ENCODE measurements around the gene ENGASE.

DNA sequence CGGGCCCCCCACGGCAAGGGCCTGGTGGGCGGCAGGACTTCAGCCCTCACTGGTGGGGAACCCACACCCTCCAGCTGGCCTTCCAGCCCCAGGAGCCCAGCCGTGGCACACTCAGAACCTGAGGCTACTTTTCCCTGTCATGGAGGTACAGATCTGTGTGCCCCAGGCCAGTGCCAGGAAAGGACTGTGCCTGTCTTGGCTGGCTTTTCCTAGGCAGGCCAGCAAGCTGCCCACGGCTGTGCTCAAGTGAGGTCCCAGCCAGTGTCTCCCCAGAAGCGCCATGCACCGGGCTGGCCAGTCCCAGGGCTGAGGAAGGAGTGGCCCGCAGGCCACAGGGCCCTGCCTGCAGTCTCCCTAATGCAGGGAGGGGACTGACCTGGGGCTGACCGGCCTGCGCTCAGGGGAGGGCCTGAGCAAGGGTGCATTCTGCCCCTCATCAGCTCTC is 16.6 kb downstream of the ENGASE start:
- TF ChIP-seq, protein P1, sequence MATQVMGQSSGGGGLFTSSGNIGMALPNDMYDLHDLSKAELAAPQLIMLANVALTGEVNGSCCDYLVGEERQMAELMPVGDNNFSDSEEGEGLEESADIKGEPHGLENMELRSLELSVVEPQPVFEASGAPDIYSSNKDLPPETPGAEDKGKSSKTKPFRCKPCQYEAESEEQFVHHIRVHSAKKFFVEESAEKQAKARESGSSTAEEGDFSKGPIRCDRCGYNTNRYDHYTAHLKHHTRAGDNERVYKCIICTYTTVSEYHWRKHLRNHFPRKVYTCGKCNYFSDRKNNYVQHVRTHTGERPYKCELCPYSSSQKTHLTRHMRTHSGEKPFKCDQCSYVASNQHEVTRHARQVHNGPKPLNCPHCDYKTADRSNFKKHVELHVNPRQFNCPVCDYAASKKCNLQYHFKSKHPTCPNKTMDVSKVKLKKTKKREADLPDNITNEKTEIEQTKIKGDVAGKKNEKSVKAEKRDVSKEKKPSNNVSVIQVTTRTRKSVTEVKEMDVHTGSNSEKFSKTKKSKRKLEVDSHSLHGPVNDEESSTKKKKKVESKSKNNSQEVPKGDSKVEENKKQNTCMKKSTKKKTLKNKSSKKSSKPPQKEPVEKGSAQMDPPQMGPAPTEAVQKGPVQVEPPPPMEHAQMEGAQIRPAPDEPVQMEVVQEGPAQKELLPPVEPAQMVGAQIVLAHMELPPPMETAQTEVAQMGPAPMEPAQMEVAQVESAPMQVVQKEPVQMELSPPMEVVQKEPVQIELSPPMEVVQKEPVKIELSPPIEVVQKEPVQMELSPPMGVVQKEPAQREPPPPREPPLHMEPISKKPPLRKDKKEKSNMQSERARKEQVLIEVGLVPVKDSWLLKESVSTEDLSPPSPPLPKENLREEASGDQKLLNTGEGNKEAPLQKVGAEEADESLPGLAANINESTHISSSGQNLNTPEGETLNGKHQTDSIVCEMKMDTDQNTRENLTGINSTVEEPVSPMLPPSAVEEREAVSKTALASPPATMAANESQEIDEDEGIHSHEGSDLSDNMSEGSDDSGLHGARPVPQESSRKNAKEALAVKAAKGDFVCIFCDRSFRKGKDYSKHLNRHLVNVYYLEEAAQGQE (IDR thresholded peaks at IDR 0.05; ENCODE audit: insufficient read depth in 1 of 2, low read depth in 2 of 2, low read length in 2 of 2) = no peak
- TF ChIP-seq POLR2AphosphoS5 (IDR thresholded peaks at IDR 0.05; ENCODE audit: low read depth, low read length) = no peak
- no peak for TF ChIP-seq SIN3A (IDR thresholded peaks at IDR 0.05; ENCODE audit: borderline replicate concordance, insufficient read depth, low read length)
- no peak for TF ChIP-seq TAF1 (IDR thresholded peaks at IDR 0.05; ENCODE audit: borderline replicate concordance, insufficient read depth, low read length)
